Activated naive CD4-positive, alpha-beta T cell treated with anti-CD3 and anti-CD28 coated beads, Interleukin-2, amount 50 U/mL, for 24 hours (primary cell): ENCODE measurements around the gene SKI.
"Not testable (repeated sequence)": the region's sequence is repeated elsewhere in the genome, so short reads cannot be mapped to it uniquely, and the experiment has no call there.

Experiments
- H3K27ac Mint-ChIP-seq: one replicate; pipeline ENCODE4 v1.8.0; 2021; ENCODE audit warnings: mild to moderate bottlenecking, mixed read lengths
- H3K27me3 Mint-ChIP-seq: one replicate; pipeline ENCODE4 v1.8.0; 2021; ENCODE audit warnings: mixed read lengths
- H3K36me3 Mint-ChIP-seq: one replicate; pipeline ENCODE4 v1.8.0; 2021; ENCODE audit warnings: mixed read lengths
- H3K4me1 Mint-ChIP-seq: one replicate; pipeline ENCODE4 v1.8.0; 2021; ENCODE audit warnings: mixed read lengths
- H3K4me3 Mint-ChIP-seq: one replicate; pipeline ENCODE4 v1.8.0; 2021; ENCODE audit warnings: mild to moderate bottlenecking, mixed read lengths
- H3K9me3 Mint-ChIP-seq: one replicate; pipeline ENCODE4 v1.8.0; 2021; ENCODE audit warnings: mixed read lengths

The SKI gene

DNA sequence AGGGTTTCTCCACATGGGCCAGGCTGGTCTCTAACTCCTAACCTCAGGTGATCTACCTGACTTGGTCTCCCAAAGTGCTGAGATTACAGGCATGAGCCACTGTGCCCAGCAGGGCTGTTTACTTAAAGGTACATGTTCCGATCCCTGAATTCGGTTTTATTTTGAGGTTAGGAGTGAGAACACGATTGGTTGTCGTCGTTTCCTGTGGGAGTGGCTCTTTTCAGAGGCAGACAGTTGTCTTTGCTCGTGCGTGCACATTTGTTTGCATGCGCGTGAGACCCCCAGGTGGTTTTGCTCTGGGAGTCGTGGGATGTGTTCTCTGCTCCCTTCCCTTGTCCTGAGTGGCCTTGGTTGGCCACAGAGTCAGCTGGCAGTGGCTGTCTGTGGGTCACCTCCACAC, 60.2 kb downstream of the SKI start:
- Mint-ChIP-seq H3K27me3 (no peaks in the 10 kb centered on the region), H3K4me1 (peaks cover 67% of the 10 kb centered on the region), H3K9me3 (no peaks in the 10 kb centered on the region), H3K4me3 (peak overlapping the region; percentile 2), H3K36me3 (peaks cover 1% of the 10 kb centered on the region), H3K27ac (peak overlapping the region; percentile 55)

DNA sequence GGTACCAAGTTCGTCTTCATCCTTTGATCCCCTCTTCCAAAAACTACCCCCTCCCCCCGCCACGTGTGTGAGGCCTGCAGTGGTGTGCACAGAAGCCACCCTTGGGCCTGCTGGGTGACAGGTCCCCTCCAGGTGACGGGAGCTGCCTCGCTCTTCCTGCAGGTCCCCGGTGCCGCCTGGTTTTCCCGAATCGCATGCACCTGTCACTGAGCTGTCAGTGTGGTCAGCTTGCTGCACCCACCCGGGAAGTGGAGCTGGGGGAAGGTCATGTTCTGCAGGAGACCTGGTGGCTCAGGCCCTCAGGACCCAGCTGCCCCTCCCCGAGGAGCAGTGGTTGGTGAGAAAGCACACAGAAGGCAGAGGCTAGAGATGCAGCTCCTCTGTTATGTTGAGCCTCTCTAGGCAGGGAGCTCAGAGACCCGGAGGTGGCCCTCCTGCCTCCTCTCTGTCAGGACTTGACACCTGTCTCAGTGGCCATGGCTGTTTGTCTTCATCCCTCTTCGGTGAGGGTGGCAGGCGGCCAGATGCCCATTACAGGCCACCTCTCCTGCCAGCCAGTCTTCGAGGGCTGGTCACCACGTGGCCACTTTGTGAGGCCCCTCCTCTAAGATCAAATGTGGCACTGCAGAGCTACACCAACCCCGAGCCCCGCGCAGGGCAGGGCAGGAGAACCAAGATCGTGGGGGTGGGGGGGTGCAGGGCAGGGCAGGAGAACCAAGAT, 60.9 kb downstream of the SKI start:
- H3K4me3 Mint-ChIP-seq: peak overlapping the region; percentile 19
- peaks cover 1% of the 10 kb centered on the region for H3K36me3 Mint-ChIP-seq
- no peaks in the 10 kb centered on the region for H3K9me3 Mint-ChIP-seq
- H3K27me3 Mint-ChIP-seq: no peaks in the 10 kb centered on the region
- H3K4me1 Mint-ChIP-seq: peaks cover 74% of the 10 kb centered on the region
- peak overlapping the region; percentile 35 for H3K27ac Mint-ChIP-seq

DNA sequence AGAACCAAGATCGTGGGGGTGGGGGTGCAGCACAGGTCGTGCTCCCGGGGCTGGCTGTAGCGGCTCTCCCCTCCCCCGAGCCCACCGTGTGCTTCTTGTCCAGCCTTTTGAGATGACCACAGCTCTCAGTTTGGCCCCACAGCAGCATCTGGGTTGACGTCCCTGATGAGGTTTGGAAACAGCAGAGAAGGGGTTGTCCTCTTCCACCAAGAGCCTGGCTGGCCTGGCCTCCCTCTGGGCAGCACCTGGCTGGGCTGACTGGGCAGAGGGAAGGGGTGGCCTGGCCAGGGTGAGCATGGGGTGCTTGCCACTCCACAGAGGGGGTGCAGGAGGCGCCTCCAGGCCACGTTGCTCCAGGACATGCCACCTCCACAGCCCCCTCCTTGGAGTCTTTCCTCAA, 61.5 kb downstream of the SKI start:
- Mint-ChIP-seq H3K27me3 (no peaks in the 10 kb centered on the region), H3K27ac (peak overlapping the region; percentile 95), H3K4me1 (peaks cover 80% of the 10 kb centered on the region), H3K36me3 (peaks cover 1% of the 10 kb centered on the region), H3K4me3 (peak overlapping the region; percentile 88), H3K9me3 (no peaks in the 10 kb centered on the region)

DNA sequence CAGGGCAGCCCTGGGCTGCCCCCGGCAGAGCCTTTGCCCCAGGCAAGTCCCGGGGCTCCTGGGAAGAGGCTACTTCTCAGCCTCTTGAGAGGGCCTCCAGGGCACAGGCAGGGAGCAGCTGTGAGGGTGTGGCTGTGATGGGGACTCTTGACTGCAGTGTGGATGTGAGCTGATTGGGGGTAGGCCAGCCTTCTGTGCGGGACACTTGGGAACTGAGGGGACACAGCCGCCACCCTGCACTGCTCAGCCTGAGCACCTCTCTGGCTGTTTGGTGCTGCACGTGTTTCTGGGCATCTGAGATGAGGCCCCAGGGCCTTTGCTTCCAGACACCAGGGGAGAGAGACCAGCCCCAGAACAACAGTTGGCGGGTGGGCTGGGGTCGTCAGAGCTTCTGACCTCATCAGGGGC, 62.1 kb downstream of the SKI start:
- Mint-ChIP-seq H3K27ac (peak overlapping the region; percentile 95), H3K4me3 (peak overlapping the region; percentile 88), H3K9me3 (no peaks in the 10 kb centered on the region), H3K27me3 (no peaks in the 10 kb centered on the region), H3K4me1 (peaks cover 86% of the 10 kb centered on the region), H3K36me3 (peaks cover 1% of the 10 kb centered on the region)

DNA sequence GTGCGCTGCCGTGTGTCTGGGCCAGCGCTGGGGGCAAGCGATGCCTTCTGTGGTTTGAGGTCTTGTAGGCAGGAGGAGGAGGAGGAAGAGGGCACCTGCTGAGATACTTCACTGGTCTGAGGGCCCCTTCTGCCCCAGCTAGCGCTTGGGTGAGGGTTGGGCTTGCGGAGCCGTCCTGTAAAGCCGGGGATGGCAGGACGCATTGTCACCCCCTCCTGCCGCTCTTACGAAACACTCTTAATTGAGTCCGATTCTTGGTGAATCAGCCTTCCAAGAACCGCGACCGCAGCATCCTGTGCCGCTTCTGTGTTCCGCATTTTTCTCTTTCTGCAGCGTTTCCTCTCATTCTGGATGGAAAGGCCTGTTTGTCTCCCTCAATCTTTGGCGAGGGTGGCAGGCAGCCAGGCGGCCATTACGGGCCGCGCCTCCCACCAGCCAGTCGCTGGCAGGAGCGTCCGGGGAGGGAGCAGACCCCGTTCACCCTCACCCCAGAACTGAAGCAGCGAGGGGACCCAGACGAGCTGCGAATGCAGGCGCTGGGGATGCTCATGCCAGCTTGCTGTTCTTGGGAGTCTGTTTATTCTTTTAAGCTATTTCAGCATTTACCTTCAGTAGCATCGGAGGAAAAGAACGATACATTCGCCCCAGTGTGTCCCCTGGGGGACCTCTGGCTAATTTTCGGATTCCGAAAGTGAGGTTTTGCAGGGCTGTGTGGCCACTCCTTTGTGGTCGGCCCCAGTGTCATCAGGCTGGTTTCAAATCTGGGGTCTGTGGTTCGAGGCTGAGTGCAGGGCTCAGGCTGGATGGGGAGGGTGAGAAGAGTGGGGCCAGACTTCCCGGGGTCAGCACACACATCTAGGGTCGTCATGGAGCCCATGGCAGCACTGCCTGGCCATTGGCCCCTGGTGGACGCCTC, 62.7 kb downstream of the SKI start:
- Mint-ChIP-seq H3K27ac (peak overlapping the region; percentile 95), H3K36me3 (peaks cover 3% of the 10 kb centered on the region)

DNA sequence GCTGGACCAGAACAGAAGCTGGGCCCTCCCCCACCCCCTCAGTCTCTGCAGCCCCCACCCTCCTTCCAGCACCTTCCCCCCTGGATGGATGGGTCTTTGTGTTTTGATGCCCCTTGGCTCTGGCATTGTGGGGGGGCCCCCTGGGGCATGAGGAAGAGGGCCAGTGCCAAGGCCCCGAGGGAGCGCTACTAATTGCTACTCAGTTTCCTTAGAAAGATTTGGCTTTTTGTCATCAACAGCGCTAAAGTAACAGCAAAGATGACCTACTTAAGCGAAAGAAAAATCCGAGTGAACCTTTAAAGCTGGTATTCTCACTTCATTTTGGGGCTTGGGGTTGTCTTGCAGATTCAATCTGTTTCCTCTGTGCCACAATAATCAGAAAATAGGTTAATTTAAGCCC, 63.5 kb downstream of the SKI start:
- Mint-ChIP-seq H3K9me3 (no peaks in the 10 kb centered on the region), H3K27me3 (no peaks in the 10 kb centered on the region), H3K4me1 (peaks cover 91% of the 10 kb centered on the region), H3K4me3 (peak overlapping the region; percentile 54), H3K27ac (peak overlapping the region; percentile 12), H3K36me3 (peaks cover 6% of the 10 kb centered on the region)

More for the DNA sequence above, 62.7 kb downstream of the SKI start:
- H3K4me3 Mint-ChIP-seq: peak overlapping the region; percentile 88
- H3K4me1 Mint-ChIP-seq: peaks cover 92% of the 10 kb centered on the region
- H3K27me3 Mint-ChIP-seq: no peaks in the 10 kb centered on the region
- H3K9me3 Mint-ChIP-seq: no peaks in the 10 kb centered on the region

DNA sequence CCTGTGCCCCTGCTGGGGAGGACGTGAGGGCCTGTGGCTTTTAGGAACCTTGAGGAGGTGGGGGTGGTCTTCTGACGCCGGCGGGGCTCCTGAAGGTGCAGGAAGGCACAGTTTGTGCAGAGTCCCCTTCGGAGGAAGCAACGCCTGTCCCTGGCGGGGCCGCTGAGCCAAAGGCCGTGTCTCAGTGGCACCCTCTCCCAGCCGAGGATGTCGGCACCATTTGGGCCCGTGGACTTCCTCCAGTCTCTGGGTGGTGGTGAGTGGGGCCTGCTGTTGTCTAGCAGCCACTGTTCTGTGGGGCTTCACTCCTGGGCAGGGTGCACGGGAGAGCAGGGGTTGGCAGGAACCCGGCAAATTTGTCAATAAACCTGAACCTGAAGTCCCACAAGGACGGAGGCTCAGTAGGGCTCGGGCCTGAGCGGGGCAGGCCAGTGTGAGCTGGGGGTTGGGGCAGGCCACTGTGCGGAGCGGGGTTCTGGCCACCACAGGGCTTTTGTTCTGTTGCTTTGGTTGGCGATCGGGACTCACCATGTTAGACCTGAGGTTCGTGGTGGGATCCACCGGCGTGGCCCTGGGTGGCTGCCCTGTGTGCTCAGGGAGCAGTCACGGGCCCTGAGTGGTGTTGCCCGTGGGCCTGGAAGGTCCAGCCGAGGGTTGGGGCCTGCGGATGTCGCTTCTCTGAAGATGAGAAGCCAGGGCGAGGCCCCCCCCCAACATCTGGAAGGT, 64.8 kb downstream of the SKI start:
- Mint-ChIP-seq H3K4me3 (no peak overlapping the region), H3K4me1 (peaks cover 97% of the 10 kb centered on the region), H3K27ac (peak overlapping the region; percentile 23), H3K27me3 (no peaks in the 10 kb centered on the region), H3K36me3 (peaks cover 5% of the 10 kb centered on the region), H3K9me3 (no peaks in the 10 kb centered on the region)

DNA sequence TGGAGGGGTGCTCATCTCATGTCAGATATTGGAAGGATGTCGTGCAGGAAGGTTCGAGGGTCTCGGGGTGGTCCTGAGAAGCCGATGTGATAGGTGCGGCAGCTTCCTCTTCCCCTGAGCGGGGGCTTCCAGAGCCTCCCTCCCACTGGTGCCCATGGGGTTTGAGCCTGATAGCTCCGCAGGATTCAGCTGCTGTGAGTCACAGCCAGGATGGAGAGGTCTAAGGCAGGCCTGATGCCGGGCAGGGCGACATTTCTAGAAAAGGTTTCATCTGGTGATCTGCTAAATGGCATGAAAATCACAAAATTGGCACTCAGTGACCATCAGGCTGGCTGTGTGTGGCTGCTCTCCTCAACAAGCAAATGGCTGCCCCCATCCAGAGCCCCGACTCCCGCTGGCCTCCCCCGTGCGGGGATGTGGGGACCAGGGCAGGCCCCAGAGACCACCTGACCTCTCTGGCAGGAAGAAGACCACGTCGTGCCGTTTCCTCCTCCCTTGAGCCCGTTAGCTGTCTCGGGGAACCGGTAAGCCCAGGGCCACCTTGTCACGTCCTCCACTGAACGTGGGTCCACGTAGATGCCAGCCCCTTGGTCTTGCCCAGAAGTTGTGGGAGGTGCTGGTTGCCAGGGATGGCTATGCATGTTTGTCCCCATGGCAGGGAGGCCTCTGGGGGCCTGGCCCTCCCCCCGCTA, 66.1 kb downstream of the SKI start:
- Mint-ChIP-seq H3K27me3 (no peaks in the 10 kb centered on the region), H3K9me3 (no peaks in the 10 kb centered on the region), H3K27ac (peak overlapping the region; percentile 86), H3K36me3 (peaks cover 5% of the 10 kb centered on the region), H3K4me1 (peaks cover 96% of the 10 kb centered on the region), H3K4me3 (no peak overlapping the region)

DNA sequence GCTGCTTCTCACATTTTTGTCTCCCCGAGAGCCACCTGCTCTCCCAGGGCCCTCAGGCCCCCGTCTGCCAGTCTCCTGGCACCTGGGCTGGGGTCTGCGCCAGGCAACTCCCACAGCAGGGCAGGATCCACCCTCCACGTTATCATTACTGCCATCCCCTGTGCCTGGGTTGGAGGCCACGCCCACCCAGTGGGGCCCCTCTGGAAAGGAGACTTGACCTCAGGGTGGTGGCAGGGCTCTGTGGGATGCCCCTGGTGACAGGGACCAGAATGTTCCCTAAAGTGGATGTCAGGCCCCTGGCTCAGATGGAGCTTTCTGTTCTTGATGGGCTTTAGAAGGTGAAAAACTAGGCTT, 66.6 kb downstream of the SKI start:
- Mint-ChIP-seq H3K4me3 (no peak overlapping the region), H3K36me3 (peaks cover 5% of the 10 kb centered on the region), H3K27me3 (no peaks in the 10 kb centered on the region), H3K9me3 (no peaks in the 10 kb centered on the region), H3K4me1 (peaks cover 97% of the 10 kb centered on the region), H3K27ac (peak overlapping the region; percentile 68)

DNA sequence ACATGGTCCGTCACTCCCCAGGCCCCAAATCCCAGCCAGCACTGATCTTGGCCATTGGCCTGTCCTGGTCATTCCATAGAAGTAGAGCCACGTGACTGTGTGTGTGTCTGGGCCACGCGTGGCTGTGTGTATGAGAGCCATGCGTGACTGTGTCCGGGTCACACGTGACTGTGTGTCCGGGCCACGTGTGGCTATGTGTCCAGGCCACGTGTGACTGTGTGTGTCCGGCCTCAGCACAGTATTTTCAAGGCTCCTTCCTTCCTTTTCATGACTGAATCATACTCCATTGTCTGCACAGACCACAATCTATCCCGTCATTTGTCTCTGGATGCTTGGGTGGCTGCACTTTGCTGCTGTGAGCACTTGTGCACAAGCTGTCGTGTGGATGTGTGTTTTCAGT, 67.4 kb downstream of the SKI start:
- Mint-ChIP-seq H3K4me1 (peaks cover 96% of the 10 kb centered on the region), H3K4me3 (no peak overlapping the region), H3K27me3 (no peaks in the 10 kb centered on the region), H3K9me3 (no peaks in the 10 kb centered on the region), H3K36me3 (peaks cover 5% of the 10 kb centered on the region), H3K27ac (peak overlapping the region; percentile 82)

DNA sequence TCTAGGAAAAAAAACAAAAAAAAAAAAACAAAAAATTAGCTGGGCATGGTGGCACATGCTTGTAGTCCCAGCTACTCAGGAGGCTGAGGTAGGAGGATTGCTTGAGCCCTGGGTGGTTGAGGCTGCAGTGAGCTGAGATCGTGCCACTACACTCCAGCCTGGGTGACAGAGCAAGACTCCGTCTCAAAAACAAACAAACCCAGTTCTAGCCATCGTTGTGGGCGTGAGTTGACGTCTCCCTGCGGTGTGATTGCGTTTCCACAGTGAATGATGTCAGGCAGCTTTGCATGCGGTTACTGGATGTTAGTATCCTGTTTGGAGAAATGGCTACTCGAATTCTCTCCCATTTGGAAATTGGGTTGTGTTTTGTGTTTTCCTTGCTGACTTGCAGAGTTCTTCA, 68.1 kb downstream of the SKI start:
- H3K4me1 Mint-ChIP-seq: peaks cover 92% of the 10 kb centered on the region
- H3K27ac Mint-ChIP-seq: peak overlapping the region; percentile 82
- H3K36me3 Mint-ChIP-seq, H3K27me3 Mint-ChIP-seq, H3K9me3 Mint-ChIP-seq: not testable (repeated sequence)
- H3K4me3 Mint-ChIP-seq: peak overlapping the region; percentile 42

DNA sequence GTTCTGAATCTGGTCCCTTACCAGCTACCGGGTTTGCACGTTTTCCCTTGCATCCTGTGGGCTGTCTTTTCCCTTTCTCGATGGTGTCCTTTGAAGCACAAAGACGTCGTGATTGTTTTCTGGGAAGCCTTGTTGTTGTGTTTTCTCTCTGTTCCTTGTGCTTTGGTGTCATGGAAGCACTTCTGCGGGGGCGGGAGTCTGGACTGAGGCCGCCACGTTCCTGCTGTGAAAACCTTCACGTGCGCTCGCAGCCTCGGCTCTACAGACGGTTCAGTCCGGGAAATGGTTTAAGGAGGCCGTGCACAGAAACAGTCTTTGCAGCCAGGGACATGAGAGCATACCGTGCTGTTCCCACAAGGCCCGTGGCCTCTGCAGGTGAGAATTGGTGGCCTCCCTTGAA, 68.5 kb downstream of the SKI start:
- Mint-ChIP-seq H3K27ac (peak overlapping the region; percentile 82), H3K4me1 (peaks cover 92% of the 10 kb centered on the region), H3K27me3 (no peaks in the 10 kb centered on the region), H3K36me3 (peaks cover 5% of the 10 kb centered on the region), H3K9me3 (no peaks in the 10 kb centered on the region), H3K4me3 (peak overlapping the region; percentile 42)

DNA sequence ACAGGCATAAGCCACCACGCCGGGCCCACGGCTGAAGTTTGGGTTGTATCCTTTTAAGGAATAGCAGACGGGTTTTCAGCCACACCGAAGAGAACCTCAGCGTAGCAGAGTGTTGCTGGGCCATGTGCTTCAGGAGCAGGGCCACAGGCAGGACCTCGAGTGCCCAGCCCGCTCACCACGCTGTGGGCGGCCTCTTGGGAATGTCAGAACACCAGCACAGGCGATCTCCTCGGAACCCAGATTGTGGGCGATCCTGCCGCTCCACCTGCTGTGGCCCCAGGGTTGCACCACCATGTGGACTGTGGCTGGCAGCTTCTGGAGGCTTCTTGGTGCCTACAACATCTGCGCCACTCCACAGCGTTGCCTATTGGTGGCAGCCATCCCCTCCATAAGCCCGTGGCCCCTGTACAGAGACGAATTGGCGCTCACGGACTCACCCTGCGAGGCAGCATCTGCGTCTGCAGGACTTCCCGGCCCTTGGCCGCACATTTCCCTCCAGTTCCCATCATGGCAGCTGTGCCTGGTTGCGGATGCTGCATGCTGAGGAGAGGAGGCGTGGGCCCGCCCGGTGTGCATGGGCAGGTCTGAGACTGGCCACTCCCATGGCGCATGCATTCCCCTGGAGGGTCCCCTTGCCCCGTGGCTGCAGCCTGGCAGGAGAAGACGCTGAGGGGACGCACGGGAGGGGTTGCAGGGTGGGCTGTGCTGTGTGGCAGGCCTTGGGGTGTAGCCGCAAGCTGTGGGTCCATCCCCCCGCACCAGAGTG, 69.3 kb downstream of the SKI start:
- Mint-ChIP-seq H3K27ac (peak overlapping the region; percentile 82), H3K27me3 (no peaks in the 10 kb centered on the region), H3K9me3 (no peaks in the 10 kb centered on the region), H3K4me3 (no peak overlapping the region), H3K36me3 (peaks cover 5% of the 10 kb centered on the region), H3K4me1 (peaks cover 87% of the 10 kb centered on the region)

DNA sequence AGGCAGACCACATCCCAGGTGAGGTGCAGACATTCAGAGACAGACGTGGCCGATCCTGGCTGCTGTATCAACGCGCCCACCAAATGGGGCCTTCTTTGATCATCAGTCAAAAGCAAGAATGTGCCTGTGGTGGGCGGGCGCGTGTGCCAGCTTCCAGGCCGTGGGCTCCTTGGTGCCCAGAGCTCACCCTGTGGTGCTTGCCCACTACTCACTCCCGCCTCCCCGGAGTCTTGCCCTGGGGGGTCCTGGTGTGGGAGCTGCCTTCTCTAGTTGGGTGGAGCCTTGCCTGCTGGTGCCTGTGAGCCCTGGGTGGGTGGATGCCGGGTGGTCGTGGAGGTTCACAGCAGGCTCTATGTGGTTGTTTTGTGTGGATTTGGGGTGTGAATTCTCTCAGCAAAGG, 70.6 kb downstream of the SKI start:
- H3K27ac Mint-ChIP-seq: peak overlapping the region; percentile 81
- H3K36me3 Mint-ChIP-seq: peaks cover 5% of the 10 kb centered on the region
- no peaks in the 10 kb centered on the region for H3K27me3 Mint-ChIP-seq
- H3K4me1 Mint-ChIP-seq: peaks cover 75% of the 10 kb centered on the region
- H3K4me3 Mint-ChIP-seq: peak overlapping the region; percentile 7
- no peaks in the 10 kb centered on the region for H3K9me3 Mint-ChIP-seq
